ENCODE data around the gene BTNL3.

The BTNL3 gene

GRCh38 chr5:180974612-180975315 lies 13.9 kb upstream of the BTNL3 start:
- no peak for TF ChIP-seq CTCF (IDR thresholded peaks at IDR 0.05)

- no peak for TF ChIP-seq CTCF (IDR thresholded peaks at IDR 0.05)
These were observed 13.3 kb upstream of the BTNL3 start for GRCh38 chr5:180975338-180975737.

- TF ChIP-seq CTCF (IDR thresholded peaks at IDR 0.05), result no peak
These were observed 12.1 kb upstream of the BTNL3 start for GRCh38 chr5:180976518-180976917.

- no peak for TF ChIP-seq CTCF (IDR thresholded peaks at IDR 0.05)
These were observed 10.8 kb upstream of the BTNL3 start for GRCh38 chr5:180977852-180978251.

GRCh38 chr5:180982008-180982741 lies 6.5 kb upstream of the BTNL3 start:
- TF ChIP-seq CTCF (IDR thresholded peaks at IDR 0.05), result no peak

GRCh38 chr5:180988016-180988415 lies 630 bp upstream of the BTNL3 start:
- no peak for TF ChIP-seq CTCF (IDR thresholded peaks at IDR 0.05)

- no peak for TF ChIP-seq CTCF (IDR thresholded peaks at IDR 0.05)
These were observed 1.6 kb downstream of the BTNL3 start for GRCh38 chr5:180990086-180990881.

Measured in LNCAP (cell line).